SH-SY5Y (cell line): ENCODE data around the gene TUSC2.

Source experiments
- GATA2 ChIP-seq: IDR thresholded peaks from 2 replicates; pipeline ENCODE4 v1.6.1; 2011; ENCODE audit warnings: mild to moderate bottlenecking, low read depth, low read length
- GATA3 ChIP-seq: IDR thresholded peaks from 2 replicates; pipeline ENCODE4 v1.6.1; 2011; ENCODE audit warnings: low read depth, mild to moderate bottlenecking, low read length, moderate library complexity

DNA sequence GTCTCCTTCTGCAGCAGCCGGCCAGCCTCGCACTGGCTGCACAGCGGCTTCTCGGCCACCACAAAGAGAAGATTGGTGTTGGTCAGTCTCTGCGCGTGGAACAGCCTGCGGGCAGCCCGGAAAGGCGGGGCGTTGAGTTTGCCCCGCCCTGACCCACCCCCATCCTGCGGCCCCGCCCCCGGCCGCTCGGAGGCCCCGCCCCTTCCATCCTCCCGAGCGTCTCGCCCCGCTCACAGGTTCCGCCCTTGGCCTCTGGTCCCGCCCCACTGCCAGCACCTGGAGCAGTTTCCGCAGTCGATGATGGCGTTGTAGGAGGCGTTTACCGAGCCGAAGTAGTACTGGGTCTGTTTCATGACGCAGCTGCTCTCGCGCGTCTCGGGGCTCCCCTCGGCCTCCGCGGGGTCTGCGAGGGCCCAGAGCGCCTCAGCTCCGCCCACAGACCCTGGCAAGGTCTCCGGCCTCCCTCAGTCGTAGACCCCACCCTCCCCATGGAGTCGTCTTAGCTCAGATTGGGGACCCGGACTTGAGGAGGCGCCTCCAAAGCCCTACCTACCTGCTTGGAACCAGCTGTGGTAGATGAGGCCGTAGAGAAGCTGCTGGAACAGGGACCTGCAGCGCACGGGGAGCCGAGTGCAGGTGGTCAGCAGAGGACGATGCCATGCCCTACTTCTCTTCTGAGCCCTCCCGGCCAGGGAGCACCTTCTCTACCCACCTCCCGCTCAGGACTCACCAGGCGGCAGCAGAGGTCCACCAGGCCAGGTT is 37.2 kb upstream of the TUSC2 start:
- TF ChIP-seq GATA2 (no peak), GATA3 (no peak)
